ENCODE measurements around the gene LTBP3. TPM values are rescaled to one million over a fixed set of nuclear protein-coding genes. Genes with fewer than 3 reads are reported as not detected.
A peak's percentile ranks its signal among the peaks of the same experiment; 100 is the strongest.

The LTBP3 gene
- total RNA-seq, 1 experiment from 2014 or later = 10.6 TPM

DNA sequence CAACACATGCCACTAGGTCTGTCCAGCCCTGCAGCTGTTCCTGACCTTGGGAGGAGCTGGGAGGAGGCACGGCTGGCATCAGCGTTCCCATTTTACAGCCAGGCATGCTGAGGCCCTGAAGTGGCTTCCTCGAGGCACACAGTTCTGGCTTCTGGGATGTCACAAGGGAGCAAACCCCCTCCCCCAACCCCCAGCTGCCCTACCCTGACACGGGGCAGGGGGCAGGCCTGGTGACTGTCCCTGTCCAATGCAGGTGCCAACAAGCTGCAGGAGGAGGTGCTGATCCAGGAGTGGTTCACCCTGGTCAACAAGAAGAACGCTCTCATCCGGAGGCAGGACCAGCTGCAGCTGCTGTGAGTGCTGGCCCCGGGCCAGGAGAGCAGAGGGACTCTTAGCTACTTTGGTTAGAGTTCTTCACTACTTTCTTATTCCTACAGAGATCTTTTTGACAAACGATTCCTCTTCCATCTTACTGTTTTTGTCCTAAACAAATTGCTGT is 32.1 kb upstream of the LTBP3 start:
- TF ChIP-seq, protein P1, sequence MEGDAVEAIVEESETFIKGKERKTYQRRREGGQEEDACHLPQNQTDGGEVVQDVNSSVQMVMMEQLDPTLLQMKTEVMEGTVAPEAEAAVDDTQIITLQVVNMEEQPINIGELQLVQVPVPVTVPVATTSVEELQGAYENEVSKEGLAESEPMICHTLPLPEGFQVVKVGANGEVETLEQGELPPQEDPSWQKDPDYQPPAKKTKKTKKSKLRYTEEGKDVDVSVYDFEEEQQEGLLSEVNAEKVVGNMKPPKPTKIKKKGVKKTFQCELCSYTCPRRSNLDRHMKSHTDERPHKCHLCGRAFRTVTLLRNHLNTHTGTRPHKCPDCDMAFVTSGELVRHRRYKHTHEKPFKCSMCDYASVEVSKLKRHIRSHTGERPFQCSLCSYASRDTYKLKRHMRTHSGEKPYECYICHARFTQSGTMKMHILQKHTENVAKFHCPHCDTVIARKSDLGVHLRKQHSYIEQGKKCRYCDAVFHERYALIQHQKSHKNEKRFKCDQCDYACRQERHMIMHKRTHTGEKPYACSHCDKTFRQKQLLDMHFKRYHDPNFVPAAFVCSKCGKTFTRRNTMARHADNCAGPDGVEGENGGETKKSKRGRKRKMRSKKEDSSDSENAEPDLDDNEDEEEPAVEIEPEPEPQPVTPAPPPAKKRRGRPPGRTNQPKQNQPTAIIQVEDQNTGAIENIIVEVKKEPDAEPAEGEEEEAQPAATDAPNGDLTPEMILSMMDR (conservative IDR thresholded peaks at IDR 0.05) = no peak
- Histone ChIP-seq H3K4me2 (ENCODE audit: insufficient read depth, insufficient read length, low read length) (no peak overlapping the region), H2BK5ac (ENCODE audit: insufficient read length, low read length) (no peak overlapping the region), H3K27ac (ENCODE audit: insufficient read length, low read depth, low read length) (no peak overlapping the region), H3K18ac (ENCODE audit: insufficient read length, low read depth, low read length) (no peak overlapping the region), H2BK15ac (ENCODE audit: low read depth, low read length) (no peak overlapping the region), H3K79me1 (ENCODE audit: insufficient read depth, low read depth, low read length, poor library complexity, severe bottlenecking) (no peaks in the 10 kb centered on the region), H4K91ac (ENCODE audit: insufficient read length, low read depth, low read length) (no peak overlapping the region), H3K27me3 (ENCODE audit: insufficient read depth, low read length) (no peaks in the 10 kb centered on the region; the same call in 1 of the 2 replicates), H4K20me1 (ENCODE audit: control insufficient read depth, insufficient read depth, insufficient read length) (no peaks in the 10 kb centered on the region), H2AFZ (ENCODE audit: low read length) (no peak overlapping the region), H3K23ac (ENCODE audit: insufficient read length, low read depth, low read length) (no peak overlapping the region), H2BK120ac (ENCODE audit: low read depth, low read length, poor library complexity, severe bottlenecking) (no peak overlapping the region), H3K23me2 (ENCODE audit: insufficient read length, low read depth, low read length, poor library complexity, severe bottlenecking) (no peaks in the 10 kb centered on the region), H3K9ac (ENCODE audit: extremely low read depth, insufficient read length, low read length) (no peak overlapping the region), H3K79me2 (ENCODE audit: insufficient read depth, low read length) (no peaks in the 10 kb centered on the region), H3K56ac (ENCODE audit: insufficient read length, low read depth, low read length) (no peak overlapping the region), H3K4me1 (ENCODE audit: insufficient read depth, low read length) (no peaks in the 10 kb centered on the region; the same call in 1 of the 2 replicates), H2BK20ac (ENCODE audit: low read depth, low read length, poor library complexity, severe bottlenecking) (no peak overlapping the region), H3K14ac (ENCODE audit: insufficient read depth, low read length) (no peak overlapping the region), H4K5ac (ENCODE audit: insufficient read length, low read depth, low read length) (no peak overlapping the region), H3K9me3 (ENCODE audit: control insufficient read depth, low read depth, low read length) (no peaks in the 10 kb centered on the region), H2AK5ac (ENCODE audit: insufficient read length, low read length) (no peak overlapping the region), H3T11ph (ENCODE audit: low read length) (no peak overlapping the region), H3K4ac (ENCODE audit: low read depth, low read length) (no peak overlapping the region), H4K8ac (replicated peaks; ENCODE audit: insufficient read length, low read depth, low read length) (no peak overlapping the region), H2BK12ac (ENCODE audit: insufficient read length, low read depth, low read length) (no peak overlapping the region)
- DNase-seq = no peak
- Mint-ChIP-seq H3K4me1 (peaks cover 8 to 40% of the 10 kb centered on the region in 2 experiments), H3K27ac (no peak overlapping the region), H3K36me3 (ENCODE audit: insufficient read depth in 1 of 3, low read depth in 3 of 3) (peaks cover 0 to 4% (median 3%) of the 10 kb centered on the region in 3 experiments; a peak in 3 of 7 replicates), H3K4me3 (peak overlapping the region in 1 of 2 experiments; percentile 21; a peak in 2 of 5 replicates), H3K27me3 (ENCODE audit: low read depth) (peaks cover 37% of the 10 kb centered on the region), H3K9me3 (no peaks in the 10 kb centered on the region)
- WGBS (ENCODE audit: extremely low coverage, insufficient read length, low lambda C conversion rate) = no CpG with 5 or more reads among the region's 8 CpGs

Measured in H9 (cell line).